Heart right ventricle (tissue), 16 donors: ENCODE data around the gene ABCA4. TPM values are rescaled to one million over a fixed set of nuclear protein-coding genes. Genes with fewer than 3 reads are reported as not detected.

Experiments
- ATAC-seq, 8 donors: fragments of 200-7000 bp; cut with Tn5 transposase; one replicate each; pipeline ENCODE4 v1.9.1; 2020; ENCODE audit warnings: mild to moderate bottlenecking in 8 of 8, moderate library complexity in 8 of 8, moderate number of reproducible peaks in 1 of 8
- DNase-seq, 2 donors: peaks; one replicate each; pipeline ENCODE4 v3.0.0-alpha.2; 2020
- H3K27ac ChIP-seq, 10 donors: fragments of 200-600 bp; sonication (generic) in 2 of 10; one replicate each; pipeline versions ENCODE4 v1.5.0 to v1.8.0; 2020 to 2022; ENCODE audit warnings: mild to moderate bottlenecking in 3 of 10
- H3K27me3 ChIP-seq, 7 donors: fragments of 200-600 bp; one replicate each; pipeline ENCODE4 v1.8.0; 2021 to 2022; ENCODE audit warnings: mild to moderate bottlenecking in 2 of 7
- H3K36me3 ChIP-seq, 9 donors: fragments of 200-600 bp; sonication (generic) in 1 of 9; one replicate each; pipeline versions ENCODE4 v1.5.0 to v1.8.0; 2020 to 2022; ENCODE audit warnings: mild to moderate bottlenecking in 2 of 9
- H3K4me1 ChIP-seq, 9 donors: fragments of 200-600 bp; sonication (generic) in 1 of 9; one replicate each; pipeline versions ENCODE4 v1.5.0 to v1.8.0; 2020 to 2022; ENCODE audit warnings: mild to moderate bottlenecking in 4 of 9
- H3K4me3 ChIP-seq, 10 donors: fragments of 200-600 bp; sonication (generic) in 2 of 10; one replicate each; pipeline versions ENCODE4 v1.5.0 to v1.8.0; 2020 to 2022; ENCODE audit warnings: mild to moderate bottlenecking in 7 of 10, moderate library complexity in 2 of 10
- H3K9me3 ChIP-seq, 11 donors: fragments of 200-600 bp in 10 of 11; sonication (generic) in 2 of 11; one replicate each; pipeline versions ENCODE4 v1.5.0 to v1.8.0; 2013 to 2022; ENCODE audit warnings: mild to moderate bottlenecking in 2 of 11, control low read depth in 1 of 11, moderate library complexity in 1 of 11
- CTCF ChIP-seq, 9 donors: fragments of 200-600 bp; sonication (generic) in 2 of 9; IDR thresholded peaks; one replicate each; pipeline versions ENCODE4 v1.5.0 to v1.8.0; 2021 to 2022; ENCODE audit warnings: antibody characterized with exemption in 9 of 9, mild to moderate bottlenecking in 5 of 9, moderate library complexity in 1 of 9
- WGBS, 2 donors: extraction: QIAGEN DNeasy Blood & Tissue Kit; methylation state at CpG; one replicate each; pipeline ENCODE4 v1.1.7; 2013; ENCODE audit warnings: inconsistent platforms in 1 of 2; 5-methylcytosine and 5-hydroxymethylcytosine counted together
- intact Hi-C, 10 donors: fragments of 100-400 bp; cut with DNase I; formaldehyde crosslinking; loops; one replicate each; pipeline versions ENCODE4 v1.11.1 to v1.14.2; 2022
- polyA plus RNA-seq, 2 donors: library from polyadenylated mRNA; stranded (reverse); fragments of 200-250 nt; gene quantifications; one replicate each; pipeline ENCODE4 v1.2.3, GENCODE V29; 2013
- total RNA-seq, 10 donors: library from RNA; stranded (reverse); fragmentation: NEBNext Ultra II Directional in 3 of 10; extraction: Animal tissue kit (Norgen Biotek cat#: 25700) in 3 of 10; gene quantifications; one replicate each; pipeline versions ENCODE4 v1.2.1 to v1.2.4, GENCODE V29; 2021 to 2023
- donor health status: Arrhythmogenic right ventricular cardiomyopathy.
- donor health status: ischemic (EF 13 %, LVEDD 7.1; RV severe dilation, severe dysfunction).
- donor health status: healthy with polysubstance abuse.
- donor health status: DM: no; HTN: yes; CAD: no.
- donor health status: DM: no; HTN: no; CAD: no.
- donor health status: ischemic (EF 25% LVEDD 6.9; RV normal size, moderate dysfunction).
- donor health status: ischemic (EF 25% LVEDD 5.7; RV mildly dilated, moderate dysfunction).
- donor health status: healthy.
- donor health status: DM: yes; HTN: yes; CAD: no.
- donor health status: Ischemic cardiomyopathy.
- donor health status: ischemic (EF 35%, LVEDD 5.7; RV mildly dilated, moderate dysfunction).
- donor health status: nonischemic (EF 11% LVEDD 7.7; RV severe dilation, severe dysfunction).
- donor health status: DM: yes; HTN: yes; CAD: no.
- donor health status: PGD.
- donor health status: ischemic (EF 29% LVEDD 5.4; RV normal size, mild dysfunction).
- donor health status: nonischemic (EF 23%, LVEDD 6.1; RV moderate dilation, normal function).

Gene ABCA4
- total and polyA plus RNA-seq, 12 donors, result 0.05 to 0.66 (median 0.21) TPM

- no peak overlapping the region for H3K4me3 ChIP-seq
Measured at GRCh38 chr1:94015489-94015817, 105.5 kb downstream of the ABCA4 start.

GRCh38 chr1:94014635-94015488 is 106.1 kb downstream of the ABCA4 start:
- H3K36me3 ChIP-seq, result no peaks in the 10 kb centered on the region
- no peak for DNase-seq
- peak in 1 of 8 donors; percentile 23 for ATAC-seq
- intact Hi-C loops, result no loop called here
- no peaks in the 10 kb centered on the region for H3K9me3 ChIP-seq
- no peak overlapping the region for H3K4me3 ChIP-seq
- no peaks in the 10 kb centered on the region for H3K27me3 ChIP-seq
- peaks cover 0 to 17% (median 0%) of the 10 kb centered on the region in 9 donors for H3K4me1 ChIP-seq
- no peak for TF ChIP-seq CTCF (IDR thresholded peaks at IDR 0.05)
- WGBS, 2 donors, result 87 to 92% methylated on average over 6 of the region's 6 CpGs
- H3K27ac ChIP-seq, result no peak overlapping the region

More at GRCh38 chr1:94015489-94015817, 105.5 kb downstream of the ABCA4 start:
- H3K27me3 ChIP-seq, result no peaks in the 10 kb centered on the region
- no peak for TF ChIP-seq CTCF (IDR thresholded peaks at IDR 0.05)
- intact Hi-C loops, result no loop called here
- H3K9me3 ChIP-seq, result no peaks in the 10 kb centered on the region
- no peaks in the 10 kb centered on the region for H3K36me3 ChIP-seq
- WGBS, 2 donors, result 94 to 95% methylated on average over 3 of the region's 3 CpGs
- ATAC-seq (no peak), DNase-seq (no peak)
- peaks cover 0 to 18% (median 0%) of the 10 kb centered on the region in 9 donors for H3K4me1 ChIP-seq
- no peak overlapping the region for H3K27ac ChIP-seq

GRCh38 chr1:94014087-94014486 is 106.9 kb downstream of the ABCA4 start:
- H3K27me3 ChIP-seq, result no peaks in the 10 kb centered on the region
- H3K36me3 ChIP-seq, result no peaks in the 10 kb centered on the region
- TF ChIP-seq CTCF (IDR thresholded peaks at IDR 0.05), result no peak
- H3K27ac ChIP-seq, result no peak overlapping the region
- no peaks in the 10 kb centered on the region for H3K9me3 ChIP-seq
- WGBS, 2 donors, result 69 to 76% methylated on average over 6 of the region's 6 CpGs
- ATAC-seq, result no peak
- no peak for DNase-seq
- no peak overlapping the region for H3K4me3 ChIP-seq
- peaks cover 0 to 17% (median 0%) of the 10 kb centered on the region in 9 donors for H3K4me1 ChIP-seq
- intact Hi-C loops, result no loop called here

GRCh38 chr1:94013367-94013878 is 107.5 kb downstream of the ABCA4 start:
- TF ChIP-seq CTCF (IDR thresholded peaks at IDR 0.05), result no peak
- Histone ChIP-seq H3K4me1 (peaks cover 0 to 17% (median 0%) of the 10 kb centered on the region in 9 donors), H3K4me3 (no peak overlapping the region), H3K9me3 (no peaks in the 10 kb centered on the region), H3K27me3 (no peaks in the 10 kb centered on the region), H3K27ac (no peak overlapping the region), H3K36me3 (no peaks in the 10 kb centered on the region)
- 72 to 77% methylated on average over 8 of the region's 8 CpGs for WGBS, 2 donors
- intact Hi-C loops, result no loop called here
- ATAC-seq (peak in 4 of 8 donors; percentile 21 to 66 (median 42)), DNase-seq (no peak)
